ENCODE results near the gene FAM174A.

Gene FAM174A

GRCh38 chr5:100535060-100536005 lies at the start of gene FAM174A:
TSS of gene FAM174A (plus strand) at chr5:100535374. CDS start at chr5:100535531, 157 bp downstream.
- Histone ChIP-seq H3K4me3 (peak within 1 kb of the TSS; percentile 95), H3K27ac (peak within 1 kb of the TSS; percentile 30; the same call in 1 of the 2 replicates), H3K36me3 (ENCODE audit: insufficient read depth, low read length) (no peaks in the 10 kb centered on the region), H3K9ac (ENCODE audit: insufficient read length) (peak within 1 kb of the TSS; percentile 89), H3K9me3 (ENCODE audit: low read depth, low read length) (0 out of 2 replicates have a peak, but pooled peaks cover 1% of the 10 kb centered on the region)
- TF ChIP-seq POLR2AphosphoS5 (IDR thresholded peaks at IDR 0.05; ENCODE audit: borderline replicate concordance, low read depth, low read length), result peak; percentile 94
- TF ChIP-seq EZH2 (IDR thresholded peaks at IDR 0.05), result no peak
- TF ChIP-seq FOXP2 (optimal IDR thresholded peaks at IDR 0.05; ENCODE audit: control extremely low read depth, extremely low read length, insufficient read depth), result no peak
- peak; percentile 50 for DNase-seq (ENCODE audit: low read depth, low spot score)

DNA sequence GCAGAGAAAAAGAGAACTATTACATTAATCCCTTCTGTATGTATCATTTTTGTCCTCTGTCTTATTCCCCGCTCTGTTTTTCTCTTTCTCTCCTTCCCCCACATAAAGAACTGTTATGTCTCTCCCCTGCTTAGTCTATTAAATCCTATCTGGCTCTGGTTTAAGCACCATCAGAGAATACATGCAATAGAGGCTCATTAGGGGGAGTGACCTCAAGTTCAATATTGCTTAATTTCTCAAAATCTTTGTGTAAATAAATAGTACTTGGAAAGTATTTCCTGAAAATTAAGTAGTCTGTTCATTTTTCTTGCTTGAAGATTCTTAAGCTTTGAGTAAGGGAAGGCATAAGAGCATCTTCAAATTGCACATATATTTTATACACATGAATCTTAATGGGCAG lies 41.2 kb upstream of the FAM174A start:
- Histone ChIP-seq H3K27ac (no peak overlapping the region), H3K4me3 (no peak overlapping the region), H3K9me3 (ENCODE audit: low read depth, low read length) (no peaks in the 10 kb centered on the region), H3K36me3 (ENCODE audit: insufficient read depth, low read length) (no peaks in the 10 kb centered on the region), H3K9ac (ENCODE audit: insufficient read length) (no peak overlapping the region)
- TF ChIP-seq POLR2AphosphoS5 (IDR thresholded peaks at IDR 0.05; ENCODE audit: borderline replicate concordance, low read depth, low read length), result no peak
- no peak for TF ChIP-seq EZH2 (IDR thresholded peaks at IDR 0.05)
- no peak for TF ChIP-seq FOXP2 (optimal IDR thresholded peaks at IDR 0.05; ENCODE audit: control extremely low read depth, extremely low read length, insufficient read depth)
- DNase-seq (ENCODE audit: low read depth, low spot score), result no peak

- Histone ChIP-seq H3K27ac (no peak overlapping the region), H3K9me3 (ENCODE audit: low read depth, low read length) (no peaks in the 10 kb centered on the region), H3K4me3 (no peak overlapping the region), H3K36me3 (ENCODE audit: insufficient read depth, low read length) (no peaks in the 10 kb centered on the region), H3K9ac (ENCODE audit: insufficient read length) (no peak overlapping the region)
- TF ChIP-seq FOXP2 (optimal IDR thresholded peaks at IDR 0.05; ENCODE audit: control extremely low read depth, extremely low read length, insufficient read depth) (no peak), EZH2 (IDR thresholded peaks at IDR 0.05) (no peak), POLR2AphosphoS5 (IDR thresholded peaks at IDR 0.05; ENCODE audit: borderline replicate concordance, low read depth, low read length) (no peak)
- no peak for DNase-seq (ENCODE audit: low read depth, low spot score)
Measured at GRCh38 chr5:100496296-100496695, 38.9 kb upstream of the FAM174A start.

- no peak for TF ChIP-seq FOXP2 (optimal IDR thresholded peaks at IDR 0.05; ENCODE audit: control extremely low read depth, extremely low read length, insufficient read depth)
- TF ChIP-seq POLR2AphosphoS5 (IDR thresholded peaks at IDR 0.05; ENCODE audit: borderline replicate concordance, low read depth, low read length), result no peak
- TF ChIP-seq EZH2 (IDR thresholded peaks at IDR 0.05), result no peak
- H3K9ac ChIP-seq (ENCODE audit: insufficient read length), result no peak overlapping the region
- H3K9me3 ChIP-seq (ENCODE audit: low read depth, low read length), result no peaks in the 10 kb centered on the region
- DNase-seq (ENCODE audit: low read depth, low spot score), result no peak
- H3K27ac ChIP-seq, result no peak overlapping the region
- H3K4me3 ChIP-seq, result no peak overlapping the region
- no peaks in the 10 kb centered on the region for H3K36me3 ChIP-seq (ENCODE audit: insufficient read depth, low read length)
Measured at GRCh38 chr5:100502684-100503083, 32.5 kb upstream of the FAM174A start.

DNA sequence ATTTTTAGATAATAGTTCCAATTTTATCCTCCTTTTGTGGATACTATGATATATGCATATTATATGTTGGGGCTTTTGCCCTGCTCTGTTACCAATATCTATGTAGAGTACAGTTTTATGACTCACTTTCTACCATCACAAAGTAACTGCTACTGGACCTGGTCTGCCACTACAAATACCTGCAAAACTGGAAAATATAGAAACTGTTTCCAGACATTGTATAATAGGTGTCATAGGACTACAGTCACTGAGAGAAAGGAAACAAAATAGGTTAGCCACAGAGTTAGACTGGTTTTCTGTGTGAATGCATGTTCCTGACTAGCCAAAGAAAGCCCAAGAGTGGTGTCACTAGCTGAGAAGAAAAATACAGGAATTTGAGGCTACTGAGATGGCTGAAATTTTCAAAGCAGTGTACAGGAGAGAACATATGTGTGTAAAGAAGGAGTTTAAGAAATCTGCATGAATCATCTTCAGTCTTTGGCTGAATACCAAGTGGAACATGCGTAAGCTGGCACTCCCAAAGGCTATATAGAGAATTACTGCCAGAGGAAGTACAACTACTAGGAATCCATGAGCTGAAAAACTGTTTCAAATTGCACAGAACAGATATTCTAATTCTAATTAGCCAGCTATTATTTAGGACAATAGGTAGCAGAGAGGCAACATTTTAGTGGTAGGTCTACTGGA lies 29.0 kb upstream of the FAM174A start:
- no peaks in the 10 kb centered on the region for H3K9me3 ChIP-seq (ENCODE audit: low read depth, low read length)
- no peak overlapping the region for H3K9ac ChIP-seq (ENCODE audit: insufficient read length)
- no peaks in the 10 kb centered on the region for H3K36me3 ChIP-seq (ENCODE audit: insufficient read depth, low read length)
- no peak overlapping the region for H3K4me3 ChIP-seq
- TF ChIP-seq FOXP2 (optimal IDR thresholded peaks at IDR 0.05; ENCODE audit: control extremely low read depth, extremely low read length, insufficient read depth) (no peak), POLR2AphosphoS5 (IDR thresholded peaks at IDR 0.05; ENCODE audit: borderline replicate concordance, low read depth, low read length) (no peak)
- no peak for DNase-seq (ENCODE audit: low read depth, low spot score)
- H3K27ac ChIP-seq, result no peak overlapping the region

GRCh38 chr5:100516285-100516684 lies 18.9 kb upstream of the FAM174A start:
- Histone ChIP-seq H3K9me3 (ENCODE audit: low read depth, low read length) (no peaks in the 10 kb centered on the region), H3K9ac (ENCODE audit: insufficient read length) (no peak overlapping the region), H3K36me3 (ENCODE audit: insufficient read depth, low read length) (no peaks in the 10 kb centered on the region), H3K4me3 (no peak overlapping the region), H3K27ac (no peak overlapping the region)
- DNase-seq (ENCODE audit: low read depth, low spot score), result no peak
- TF ChIP-seq FOXP2 (optimal IDR thresholded peaks at IDR 0.05; ENCODE audit: control extremely low read depth, extremely low read length, insufficient read depth) (no peak), EZH2 (IDR thresholded peaks at IDR 0.05) (no peak)

DNA sequence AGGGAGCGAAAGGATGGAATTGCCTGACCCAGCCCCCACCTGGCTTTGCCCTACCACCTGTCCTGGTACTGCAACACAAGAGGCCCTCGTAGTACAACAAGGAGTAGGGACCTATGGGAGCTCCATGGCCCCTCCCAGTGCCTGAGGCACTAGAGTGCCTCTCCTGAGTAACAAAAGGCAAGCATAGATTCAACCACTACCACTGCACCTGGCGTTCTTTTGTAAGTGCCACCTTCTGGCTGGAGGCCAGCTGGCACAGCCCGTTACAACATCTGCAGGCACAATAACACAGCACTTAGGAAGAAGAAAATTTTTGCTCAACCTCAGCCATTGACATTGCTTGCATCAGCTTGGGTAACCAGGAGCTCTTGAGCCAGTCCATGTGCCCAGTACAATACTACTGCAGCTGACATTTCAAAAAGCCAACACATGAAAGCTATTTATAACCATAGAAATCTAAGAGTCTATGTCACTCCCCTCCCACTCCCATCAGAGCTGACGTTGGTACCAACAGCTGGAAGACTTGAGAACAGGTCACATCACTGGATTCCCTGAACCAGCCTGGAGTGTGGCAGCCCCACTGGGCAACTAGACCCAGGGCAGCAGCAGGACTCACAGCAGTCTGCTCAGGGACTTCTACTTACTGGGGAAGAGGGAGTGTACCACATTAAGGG lies 17.7 kb upstream of the FAM174A start:
- DNase-seq (ENCODE audit: low read depth, low spot score), result no peak
- Histone ChIP-seq H3K9me3 (ENCODE audit: low read depth, low read length) (no peaks in the 10 kb centered on the region), H3K27ac (no peak overlapping the region)

DNA sequence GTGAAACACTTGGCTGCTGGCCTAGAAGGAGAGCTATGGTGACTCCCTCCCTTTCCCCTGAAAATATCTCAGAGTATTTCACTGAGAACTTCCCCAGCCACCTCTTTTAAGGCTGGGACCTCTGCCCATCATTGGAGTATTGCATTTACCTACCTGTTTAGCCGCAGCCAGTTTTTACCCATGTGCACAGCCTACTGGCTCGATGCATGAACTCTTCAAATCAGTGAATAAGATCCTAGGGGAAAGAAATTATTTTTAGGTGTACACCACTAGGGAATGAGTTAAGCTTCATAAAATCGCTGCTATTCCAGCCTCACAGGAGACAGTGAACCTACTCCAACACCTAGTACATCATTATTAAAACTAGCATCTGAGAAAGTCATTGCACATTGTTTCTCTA lies 16.8 kb upstream of the FAM174A start:
- no peak overlapping the region for H3K9ac ChIP-seq (ENCODE audit: insufficient read length)
- no peak overlapping the region for H3K27ac ChIP-seq
- TF ChIP-seq FOXP2 (optimal IDR thresholded peaks at IDR 0.05; ENCODE audit: control extremely low read depth, extremely low read length, insufficient read depth), result no peak
- no peak for TF ChIP-seq EZH2 (IDR thresholded peaks at IDR 0.05)
- no peak for TF ChIP-seq POLR2AphosphoS5 (IDR thresholded peaks at IDR 0.05; ENCODE audit: borderline replicate concordance, low read depth, low read length)
- H3K36me3 ChIP-seq (ENCODE audit: insufficient read depth, low read length), result no peaks in the 10 kb centered on the region
- no peak overlapping the region for H3K4me3 ChIP-seq
- H3K9me3 ChIP-seq (ENCODE audit: low read depth, low read length), result no peaks in the 10 kb centered on the region
- no peak for DNase-seq (ENCODE audit: low read depth, low spot score)

More for the DNA sequence above, 17.7 kb upstream of the FAM174A start:
- Histone ChIP-seq H3K9ac (ENCODE audit: insufficient read length) (no peak overlapping the region), H3K4me3 (no peak overlapping the region), H3K36me3 (ENCODE audit: insufficient read depth, low read length) (no peaks in the 10 kb centered on the region)
- TF ChIP-seq FOXP2 (optimal IDR thresholded peaks at IDR 0.05; ENCODE audit: control extremely low read depth, extremely low read length, insufficient read depth) (no peak), EZH2 (IDR thresholded peaks at IDR 0.05) (no peak), POLR2AphosphoS5 (IDR thresholded peaks at IDR 0.05; ENCODE audit: borderline replicate concordance, low read depth, low read length) (no peak)

Measured in SK-N-MC (cell line).